HG03469 (cell line): ENCODE measurements around the gene DNAH10.
"Not testable (repeated sequence)": the region's sequence is repeated elsewhere in the genome, so short reads cannot be mapped to it uniquely, and the experiment has no call there.

Experiments used
- ATAC-seq: cut with Tn5 transposase; IDR thresholded peaks from one replicate; pipeline ENCODE4 v1.9.1; 2021; ENCODE audit warnings: mild to moderate bottlenecking, moderate library complexity, moderate number of reproducible peaks; ENCODE audit not compliant: unreplicated experiment

The DNAH10 gene

GRCh38 chr12:123902821-123903220, 140.7 kb downstream of the DNAH10 start:
- ATAC-seq, result no peak

- ATAC-seq, result no peak
These were observed 141.4 kb downstream of the DNAH10 start for GRCh38 chr12:123903301-123904065.

- ATAC-seq, result no peak
These were observed 143.3 kb downstream of the DNAH10 start for GRCh38 chr12:123905319-123905925.

DNA sequence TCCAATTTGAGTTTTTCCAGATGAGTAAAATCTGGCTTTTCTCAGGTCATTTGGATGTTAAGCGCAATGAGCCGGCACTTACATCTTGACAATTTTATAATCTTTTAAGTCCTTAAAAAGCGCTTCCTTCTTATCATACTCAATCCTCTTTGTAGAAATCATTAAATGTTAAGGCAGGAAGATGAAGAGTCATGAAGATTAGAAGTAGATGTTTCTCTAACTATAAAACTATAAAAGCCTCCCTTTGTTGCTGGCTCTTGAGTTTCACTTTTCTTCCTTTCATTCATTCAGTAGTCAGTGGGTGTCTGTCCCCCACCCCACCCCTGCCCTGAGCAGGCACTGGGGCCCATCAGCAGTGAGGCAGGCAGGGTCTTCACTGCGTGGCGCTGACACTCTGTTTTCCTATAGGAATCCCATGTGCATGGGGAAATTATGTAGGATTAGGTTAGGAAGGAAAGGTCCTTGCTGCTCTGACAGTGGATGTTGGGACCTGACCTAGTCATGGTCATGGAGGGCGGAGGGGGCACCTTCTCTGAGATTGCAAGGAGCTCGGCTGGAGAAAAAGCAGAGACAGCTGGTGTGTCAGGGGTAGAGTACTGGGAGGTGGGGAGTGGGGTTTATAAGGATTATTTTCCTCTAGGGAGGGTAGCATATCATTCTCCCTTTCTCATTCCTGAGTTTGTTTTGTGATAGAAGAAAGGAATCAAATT, 144.8 kb downstream of the DNAH10 start:
- no peak for ATAC-seq

- ATAC-seq, result no peak
These were observed 145.8 kb downstream of the DNAH10 start for GRCh38 chr12:123907726-123908476.

- ATAC-seq, result no peak
These were observed 147.0 kb downstream of the DNAH10 start for GRCh38 chr12:123908884-123909725.

GRCh38 chr12:123910057-123910456, 148.0 kb downstream of the DNAH10 start:
- no peak for ATAC-seq

DNA sequence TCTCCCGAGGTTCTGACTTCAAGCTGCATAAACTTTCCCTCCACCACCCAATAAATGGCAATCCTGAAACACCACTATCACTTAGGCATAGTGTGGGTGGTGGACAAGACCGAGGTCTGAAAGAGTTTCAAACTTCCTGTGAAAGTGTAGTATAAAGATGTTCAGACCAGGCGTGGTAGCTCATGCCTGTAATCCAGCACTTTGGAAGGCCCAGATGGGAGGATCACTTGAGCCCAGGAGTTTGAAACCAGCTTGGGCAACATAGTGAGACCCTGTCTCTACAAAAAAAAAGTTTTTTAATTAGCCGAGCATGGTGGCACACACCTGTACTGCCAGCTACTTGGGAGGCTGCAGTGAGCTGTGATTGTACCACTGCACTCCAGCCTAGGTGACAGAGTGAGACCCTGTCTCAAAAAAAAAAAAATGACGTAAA, 148.7 kb downstream of the DNAH10 start:
- ATAC-seq, result no peak

DNA sequence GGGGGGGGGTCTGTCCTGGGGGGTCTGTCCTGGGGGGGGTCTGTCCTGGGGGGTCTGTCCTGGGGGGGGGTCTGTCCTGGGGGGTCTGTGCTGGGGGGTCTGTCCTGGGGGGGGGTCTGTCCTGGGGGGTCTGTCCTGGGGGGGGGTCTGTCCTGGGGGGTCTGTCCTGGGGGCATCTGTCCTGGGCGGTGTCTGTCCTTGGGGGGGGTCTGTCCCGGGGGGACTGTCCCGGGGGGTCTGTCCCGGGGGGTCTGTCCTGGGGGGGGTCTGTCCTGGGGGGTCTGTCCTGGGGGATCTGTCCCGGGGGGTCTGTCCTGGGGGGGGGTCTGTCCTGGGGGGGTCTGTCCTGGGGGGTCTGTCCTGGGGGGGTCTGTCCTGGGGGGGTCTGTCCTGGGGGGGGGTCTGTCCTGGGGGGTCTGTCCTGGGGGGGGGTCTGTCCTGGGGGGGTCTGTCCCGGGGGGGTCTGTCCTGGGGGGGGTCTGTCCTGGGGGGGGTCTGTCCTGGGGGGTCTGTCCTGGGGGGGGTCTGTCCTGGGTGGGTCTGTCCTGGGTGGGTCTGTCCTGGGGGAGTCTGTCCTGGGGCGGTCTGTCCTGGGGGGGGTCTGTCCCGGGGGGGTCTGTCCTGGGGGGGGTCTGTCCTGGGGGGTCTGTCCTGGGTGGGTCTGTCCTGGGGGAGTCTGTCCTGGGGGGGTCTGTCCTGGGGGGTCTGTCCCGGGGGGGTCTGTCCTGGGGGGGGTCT, 149.7 kb downstream of the DNAH10 start:
- not testable (repeated sequence) for ATAC-seq

GRCh38 chr12:123912415-123913380, 150.6 kb downstream of the DNAH10 start:
- ATAC-seq, result no peak

DNA sequence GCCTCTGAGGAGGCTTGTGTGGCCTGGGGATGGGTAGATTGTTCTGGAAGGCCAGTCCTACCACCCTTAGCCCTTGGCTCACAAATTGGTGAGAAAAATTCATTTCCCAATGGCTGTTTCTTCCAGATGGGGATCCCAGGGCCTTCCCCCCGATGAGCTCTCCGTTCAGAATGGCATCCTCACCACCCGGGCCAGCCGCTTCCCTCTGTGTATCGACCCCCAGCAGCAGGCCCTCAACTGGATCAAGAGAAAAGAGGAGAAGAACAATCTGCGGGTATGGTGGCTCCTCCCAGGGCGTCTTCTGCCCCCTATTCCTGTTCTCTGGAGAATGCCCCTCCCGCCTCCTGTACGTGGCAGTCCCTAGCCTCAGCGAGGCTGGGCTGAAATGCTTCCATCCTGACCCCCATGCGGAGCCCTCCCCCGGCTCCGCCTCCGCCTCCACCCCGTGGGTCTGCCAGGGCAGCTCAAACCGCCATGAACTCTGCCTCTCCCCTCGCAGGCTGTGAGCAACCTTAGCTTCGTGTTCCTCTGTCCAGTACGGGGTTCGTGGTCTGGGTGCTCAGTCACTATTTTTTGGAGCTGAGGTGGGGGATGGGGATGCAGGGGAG, 152.7 kb downstream of the DNAH10 start:
- no peak for ATAC-seq

DNA sequence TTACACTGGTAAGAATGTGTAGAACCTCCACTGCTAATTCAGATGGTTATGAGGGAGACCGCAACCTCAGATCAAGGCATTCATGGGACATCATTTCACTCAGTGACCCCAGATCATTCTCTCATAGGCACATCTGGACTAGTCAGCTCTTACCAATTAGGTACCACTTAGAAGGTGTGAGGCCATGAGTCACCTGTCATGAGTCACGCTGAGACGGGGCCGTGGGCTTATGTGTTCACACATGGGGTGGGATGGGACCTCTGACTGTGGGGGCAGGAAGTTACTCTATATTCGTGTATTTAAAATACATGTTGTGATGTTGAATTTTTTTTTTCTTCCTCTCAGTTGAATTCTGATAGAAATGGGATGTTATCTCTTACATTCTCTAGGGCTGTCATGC, 154.6 kb downstream of the DNAH10 start:
- ATAC-seq, result no peak

DNA sequence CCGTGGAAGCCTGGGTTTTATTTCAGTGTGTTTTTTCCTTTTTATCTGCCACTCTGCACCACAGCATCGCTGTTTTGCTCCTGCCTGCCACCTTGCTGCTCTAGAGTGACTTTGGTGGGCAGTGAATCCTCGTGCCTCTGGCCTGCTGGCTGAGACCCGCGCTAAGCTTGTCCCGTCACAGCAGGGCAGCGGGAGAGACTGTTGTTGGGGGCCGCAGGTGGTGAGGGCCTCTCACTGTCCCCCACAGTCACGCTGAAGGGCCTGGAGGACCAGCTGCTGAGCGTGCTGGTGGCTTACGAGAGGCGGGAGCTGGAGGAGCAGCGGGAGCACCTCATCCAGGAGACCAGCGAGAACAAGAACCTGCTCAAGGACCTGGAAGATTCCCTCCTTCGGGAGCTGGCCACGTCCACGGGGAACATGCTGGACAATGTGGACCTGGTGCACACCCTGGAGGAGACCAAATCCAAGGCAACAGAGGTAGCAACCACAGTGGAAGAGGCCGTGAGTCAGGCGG, 155.3 kb downstream of the DNAH10 start:
- ATAC-seq, result no peak

- no peak for ATAC-seq
These were observed 157.9 kb downstream of the DNAH10 start for GRCh38 chr12:123919980-123920360.

DNA sequence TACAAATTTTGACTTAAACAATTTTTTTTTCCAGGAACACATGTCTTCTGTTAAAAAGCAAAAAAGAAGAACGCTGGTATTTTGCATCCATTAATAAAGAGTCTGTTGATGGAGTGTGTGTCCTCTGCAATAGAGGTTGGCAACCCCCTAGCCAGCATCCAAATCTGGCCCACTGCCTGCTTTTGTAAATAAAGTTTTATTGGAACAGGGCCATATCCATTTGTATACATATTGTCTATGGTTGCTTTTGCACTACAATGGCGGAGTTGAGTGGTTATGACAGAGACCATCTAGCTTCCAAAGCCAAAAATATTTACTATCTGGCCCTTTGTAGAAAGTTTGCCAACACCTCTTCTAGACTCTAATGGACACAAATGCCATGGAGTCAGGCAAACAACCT, 160.9 kb downstream of the DNAH10 start:
- no peak for ATAC-seq

GRCh38 chr12:123923927-123924326, 161.8 kb downstream of the DNAH10 start:
- ATAC-seq, result no peak

DNA sequence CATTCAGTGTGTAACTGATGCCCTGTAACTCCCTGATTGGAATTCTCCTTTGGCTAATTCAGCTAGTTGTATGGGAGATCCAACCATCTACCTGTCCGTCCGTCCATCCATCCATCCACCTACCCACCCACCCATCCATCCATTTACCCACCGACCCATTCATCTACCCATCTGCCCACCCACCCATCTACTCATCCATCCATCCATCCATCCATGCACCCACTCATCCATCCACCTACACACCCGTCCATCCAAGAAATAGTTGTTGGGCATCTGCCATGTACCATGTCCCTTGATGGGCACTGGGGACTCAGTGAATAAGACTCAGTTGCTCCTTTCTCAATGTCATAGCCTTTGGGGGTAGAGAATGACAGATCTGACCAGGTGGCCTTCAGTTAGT, 162.4 kb downstream of the DNAH10 start:
- no peak for ATAC-seq
